Central memory CD4-positive, alpha-beta T cell (primary cell): ENCODE results near the gene LPGAT1.

Source experiments
- DNase-seq: peaks from one replicate; pipeline ENCODE4 v3.0.0; 2022

LPGAT1 gene

GRCh38 chr1:211756471-211757020 lies 74.0 kb downstream of the LPGAT1 start:
- DNase-seq = no peak

GRCh38 chr1:211753649-211754251 lies 76.8 kb downstream of the LPGAT1 start:
- no peak for DNase-seq

- no peak for DNase-seq
Measured at GRCh38 chr1:211752951-211753486, 77.5 kb downstream of the LPGAT1 start.

GRCh38 chr1:211752317-211752716 lies 78.2 kb downstream of the LPGAT1 start:
- DNase-seq = no peak

- DNase-seq = no peak
Measured at GRCh38 chr1:211751438-211751837, 79.1 kb downstream of the LPGAT1 start.

- no peak for DNase-seq
Measured at GRCh38 chr1:211750599-211750998, 80.0 kb downstream of the LPGAT1 start.

GRCh38 chr1:211749251-211749650 lies 81.3 kb downstream of the LPGAT1 start:
- DNase-seq = no peak

- no peak for DNase-seq
Measured at GRCh38 chr1:211748810-211749209, 81.8 kb downstream of the LPGAT1 start.

- DNase-seq = no peak
Measured at GRCh38 chr1:211742889-211743529, 87.6 kb downstream of the LPGAT1 start.

GRCh38 chr1:211742272-211742671 lies 88.3 kb downstream of the LPGAT1 start:
- DNase-seq = no peak

GRCh38 chr1:211741788-211742187 lies 88.8 kb downstream of the LPGAT1 start:
- DNase-seq = no peak

- DNase-seq = no peak
Measured at GRCh38 chr1:211741116-211741515, 89.4 kb downstream of the LPGAT1 start.

GRCh38 chr1:211739671-211740411 lies 90.7 kb downstream of the LPGAT1 start:
- peak; percentile 29 for DNase-seq

- DNase-seq = no peak
Measured at GRCh38 chr1:211738691-211739301, 91.8 kb downstream of the LPGAT1 start.

GRCh38 chr1:211738096-211738690 lies 92.4 kb downstream of the LPGAT1 start:
- DNase-seq = no peak

GRCh38 chr1:211737115-211738035 lies 93.2 kb downstream of the LPGAT1 start:
- DNase-seq = no peak

GRCh38 chr1:211736351-211736915 lies 94.1 kb downstream of the LPGAT1 start:
- no peak for DNase-seq

GRCh38 chr1:211735208-211736170 lies 95.1 kb downstream of the LPGAT1 start:
- no peak for DNase-seq

- DNase-seq = no peak
Measured at GRCh38 chr1:211734791-211735190, 95.8 kb downstream of the LPGAT1 start.

GRCh38 chr1:211734359-211734758 lies 96.2 kb downstream of the LPGAT1 start:
- DNase-seq = no peak
